Measurements from ENCODE around the gene ZNF587.
"Not testable (repeated sequence)": the region's sequence is repeated elsewhere in the genome, so short reads cannot be mapped to it uniquely, and the experiment has no call there.

- not testable (repeated sequence) for TF ChIP-seq CTCF (IDR thresholded peaks at IDR 0.05); POLR2AphosphoS5 (IDR thresholded peaks at IDR 0.05; ENCODE audit: low read depth, low read length); REST (IDR thresholded peaks at IDR 0.05; ENCODE audit: insufficient read depth in 1 of 2, low read depth in 2 of 2, low read length in 1 of 2)
Measured at GRCh38 chr19:57812975-57813820, 36.5 kb upstream of the ZNF587 start.
